B cell (primary cell): ENCODE data around the gene CALN1. TPM values are rescaled to one million over a fixed set of nuclear protein-coding genes. Genes with fewer than 3 reads are reported as not detected.
"Not testable (repeated sequence)": the region's sequence is repeated elsewhere in the genome, so short reads cannot be mapped to it uniquely, and the experiment has no call there.

Experiments used
- ATAC-seq: fragments of 200-7000 bp; cut with Tn5 transposase; one replicate; pipeline ENCODE4 v1.10.0; 2021; ENCODE audit warnings: low read depth, mild to moderate bottlenecking, moderate number of reproducible peaks, moderate library complexity
- CTCF ChIA-PET: fragments of 350-600 bp; sonication (Branson Sonifier 250); formaldehyde crosslinking; loops from one replicate; lab custom pipeline; 2021; ENCODE audit warnings: antibody characterized with exemption, inconsistent platforms; lab: Charles Lee
- POLR2A ChIA-PET: fragments of 350-600 bp; sonication (Branson Sonifier 250); formaldehyde crosslinking; loops from one replicate; lab custom pipeline; 2021; ENCODE audit warnings: antibody characterized with exemption; lab: Charles Lee
- DNase-seq: peaks from one replicate; pipeline ENCODE4 v3.0.0; 2013
- H2AFZ ChIP-seq: 2 replicates; pipeline ENCODE4 v1.6.1; 2012; ENCODE audit warnings: mild to moderate bottlenecking, low read depth, low read length; ENCODE audit not compliant: insufficient read depth, poor library complexity, severe bottlenecking
- H3K27ac ChIP-seq, 2 donors: 1 replicate in 1 of 2; 2 replicates in 1 of 2; pipeline ENCODE4 v1.5.1; 2012 to 2013; ENCODE audit warnings: low read length in 2 of 2, mild to moderate bottlenecking in 2 of 2, moderate library complexity in 1 of 2
- H3K27me3 ChIP-seq, 4 experiments: fragments of 200-600 bp in 1 of 4; sonication (generic) in 1 of 4; replicated peaks in 1 of 4; 1 replicate in 2 of 4; 2 replicates in 2 of 4; pipeline versions ENCODE4 v1.6.1 to v1.7.0; 2013 to 2016; ENCODE audit warnings: low read length in 3 of 4, mild to moderate bottlenecking in 2 of 4, mixed read lengths in 1 of 4, moderate library complexity in 1 of 4; ENCODE audit not compliant: insufficient read depth in 4 of 4, control insufficient read depth in 3 of 4; ENCODE audit errors: control extremely low read depth in 1 of 4
- H3K36me3 ChIP-seq, 2 experiments: replicated peaks in 1 of 2; 1 replicate in 1 of 2; 2 replicates in 1 of 2; pipeline versions ENCODE4 v1.6.1 to v1.7.1; 2013; ENCODE audit warnings: low read length in 1 of 2; ENCODE audit not compliant: insufficient read depth in 2 of 2, control insufficient read depth in 1 of 2; ENCODE audit errors: control extremely low read depth in 1 of 2, extremely low read depth in 1 of 2
- H3K4me1 ChIP-seq, 2 donors: fragments of 200-600 bp in 1 of 2; sonication (generic) in 1 of 2; 1 replicate in 1 of 2; 2 replicates in 1 of 2; pipeline versions ENCODE4 v1.5.1 to v1.6.1; 2013 to 2017; ENCODE audit warnings: low read length in 2 of 2; ENCODE audit not compliant: control insufficient read depth in 2 of 2, insufficient read depth in 2 of 2
- H3K4me2 ChIP-seq: replicated peaks from 2 replicates; pipeline ENCODE3; 2012; ENCODE audit warnings: mild to moderate bottlenecking, low read depth, low read length; ENCODE audit not compliant: poor library complexity, severe bottlenecking
- H3K4me3 ChIP-seq, 5 experiments: fragments of 200-600 bp in 1 of 5; sonication (generic) in 1 of 5; 1 replicate in 3 of 5; 2 replicates in 2 of 5; pipeline versions ENCODE4 v1.5.1 to v1.7.0; 2011 to 2016; ENCODE audit warnings: low read length in 4 of 5, mild to moderate bottlenecking in 4 of 5, low read depth in 2 of 5, control low read depth in 1 of 5, moderate library complexity in 1 of 5; ENCODE audit not compliant: insufficient read depth in 1 of 5; ENCODE audit errors: control extremely low read depth in 1 of 5, extremely low read depth in 1 of 5
- H3K79me2 ChIP-seq: fragments of 200-600 bp; sonication (generic); one replicate; pipeline ENCODE4 v1.6.0; 2016; ENCODE audit warnings: low read length; ENCODE audit not compliant: control insufficient read depth, insufficient read depth
- H3K9ac ChIP-seq: fragments of 200-600 bp; sonication (generic); 2 replicates; pipeline ENCODE4 v1.6.1; 2017; ENCODE audit warnings: mild to moderate bottlenecking, low read length, moderate library complexity
- H3K9me3 ChIP-seq, 3 donors: one replicate each; pipeline versions ENCODE4 v1.6.1 to v1.7.1; 2013; ENCODE audit warnings: low read length in 2 of 3; ENCODE audit not compliant: control insufficient read depth in 2 of 3, insufficient read depth in 1 of 3; ENCODE audit errors: control extremely low read depth in 1 of 3
- H4K20me1 ChIP-seq: 2 replicates; pipeline ENCODE4 v1.6.0; 2012; ENCODE audit warnings: mild to moderate bottlenecking, low read length; ENCODE audit not compliant: insufficient read depth, control insufficient read depth, poor library complexity, severe bottlenecking
- H3K27ac Mint-ChIP-seq: one replicate; pipeline ENCODE4 v1.8.0; 2021; ENCODE audit warnings: mixed read lengths
- H3K27me3 Mint-ChIP-seq: one replicate; pipeline ENCODE4 v1.8.0; 2021; ENCODE audit warnings: mixed read lengths
- H3K4me1 Mint-ChIP-seq: one replicate; pipeline ENCODE4 v1.8.0; 2021; ENCODE audit warnings: mixed read lengths
- H3K4me3 Mint-ChIP-seq: one replicate; pipeline ENCODE4 v1.8.0; 2021; ENCODE audit warnings: mixed read lengths
- H3K9me3 Mint-ChIP-seq: one replicate; pipeline ENCODE4 v1.8.0; 2022; ENCODE audit warnings: mixed read lengths; ENCODE audit not compliant: insufficient read depth
- CTCF ChIP-seq: fragments of 200-600 bp; IDR thresholded peaks from one replicate; pipeline ENCODE4 v1.8.0; 2022; ENCODE audit warnings: antibody characterized with exemption, mild to moderate bottlenecking
- EZH2 ChIP-seq: IDR thresholded peaks from 2 replicates; pipeline ENCODE4 v1.6.1; 2012; ENCODE audit warnings: borderline replicate concordance, low read depth, mild to moderate bottlenecking, moderate library complexity, low read length; ENCODE audit not compliant: insufficient read depth, poor library complexity, severe bottlenecking
- WGBS: methylation state at CpG from one replicate; pipeline ENCODE4 v1.1.5; 2013; ENCODE audit warnings: missing lambda C conversion rate; ENCODE audit not compliant: insufficient coverage; 5-methylcytosine and 5-hydroxymethylcytosine counted together
- intact Hi-C: fragments of 100-400 bp; cut with micrococcal nuclease; formaldehyde crosslinking; loops from one replicate; pipeline ENCODE4 v1.10.0; 2022
- polyA plus RNA-seq: library from polyadenylated mRNA; depleted of rRNA; stranded (reverse); fragments of >200 nt; gene quantifications from 2 replicates; pipeline ENCODE4 v1.2.3, GENCODE V29; 2012
- total RNA-seq, 2 donors: library from RNA; stranded (reverse); fragments of 120-200 nt in 1 of 2; gene quantifications; 1 replicate in 1 of 2; 2 replicates in 1 of 2; pipeline versions ENCODE4 v1.2.3 to v1.2.4, GENCODE V29; 2013 to 2022

The CALN1 gene
- total and polyA plus RNA-seq, 2 donors (not counting 1 experiment from before 2014, with no cell fraction given) = not detected

GRCh38 chr7:72213081-72213480 is 199.1 kb downstream of the CALN1 start:
- Histone ChIP-seq H3K4me1 (no peaks in the 10 kb centered on the region), H3K79me2 (no peaks in the 10 kb centered on the region), H3K36me3 (no peaks in the 10 kb centered on the region), H3K9me3 (peaks cover 0 to 12% (median 0%) of the 10 kb centered on the region in 3 donors), H3K4me3 (no peak overlapping the region), H3K27ac (no peak overlapping the region), H3K9ac (no peak overlapping the region), H3K4me2 (no peak overlapping the region), H4K20me1 (no peaks in the 10 kb centered on the region), H3K27me3 (no peaks in the 10 kb centered on the region), H2AFZ (no peak overlapping the region)
- no peaks in the 10 kb centered on the region for H3K4me1 Mint-ChIP-seq
- ChIA-PET POLR2A (no interaction called here), CTCF (no interaction called here)
- intact Hi-C loops = no loop called here
- no peak overlapping the region for H3K4me3 Mint-ChIP-seq
- TF ChIP-seq CTCF (no peak), EZH2 (no peak)
- DNase-seq (no peak), ATAC-seq (no peak)
- no peak overlapping the region for H3K27ac Mint-ChIP-seq
- WGBS = 95% methylated on average over 5 of the region's 7 CpGs
- H3K9me3 Mint-ChIP-seq = no peaks in the 10 kb centered on the region
- no peaks in the 10 kb centered on the region for H3K27me3 Mint-ChIP-seq

- Histone ChIP-seq H3K9ac (no peak overlapping the region), H4K20me1 (no peaks in the 10 kb centered on the region), H3K36me3 (no peaks in the 10 kb centered on the region), H3K9me3 (peaks cover 0 to 7% (median 0%) of the 10 kb centered on the region in 3 donors), H3K27ac (no peak overlapping the region), H3K4me1 (no peaks in the 10 kb centered on the region), H2AFZ (no peak overlapping the region), H3K79me2 (no peaks in the 10 kb centered on the region), H3K27me3 (no peaks in the 10 kb centered on the region), H3K4me3 (no peak overlapping the region), H3K4me2 (no peak overlapping the region)
- Mint-ChIP-seq H3K4me1 (no peaks in the 10 kb centered on the region), H3K27me3 (no peaks in the 10 kb centered on the region), H3K27ac (no peak overlapping the region), H3K9me3 (no peaks in the 10 kb centered on the region), H3K4me3 (no peak overlapping the region)
- ATAC-seq (no peak), DNase-seq (no peak)
- 92% methylated on average over 2 of the region's 3 CpGs for WGBS
- intact Hi-C loops = no loop called here
- ChIA-PET POLR2A (no interaction called here), CTCF (no interaction called here)
- TF ChIP-seq EZH2 (no peak), CTCF (no peak)
These were observed 201.0 kb downstream of the CALN1 start for GRCh38 chr7:72211175-72211574.

- H3K79me2 ChIP-seq, H3K4me1 ChIP-seq, DNase-seq, H3K4me3 Mint-ChIP-seq, POLR2A ChIA-PET, H3K4me3 ChIP-seq, H3K27ac Mint-ChIP-seq, H2AFZ ChIP-seq, H3K9me3 ChIP-seq, H3K4me2 ChIP-seq, H3K4me1 Mint-ChIP-seq, H3K9ac ChIP-seq, intact Hi-C loops, H3K9me3 Mint-ChIP-seq, H3K36me3 ChIP-seq, H4K20me1 ChIP-seq, CTCF ChIA-PET, H3K27ac ChIP-seq, H3K27me3 Mint-ChIP-seq, H3K27me3 ChIP-seq, ATAC-seq: not testable (repeated sequence)
These were observed 203.1 kb downstream of the CALN1 start for GRCh38 chr7:72209006-72209405.
